Endothelial cell of umbilical vein (primary cell): ENCODE results near the gene SNORC. TPM values are rescaled to one million over a fixed set of nuclear protein-coding genes. Genes with fewer than 3 reads are reported as not detected.

Experiments used
- BruUV-seq: library from RNA; stranded (reverse); fragments of 400-500 nt; replicated peaks from 2 replicates; lab custom pipeline; 2021; lab: Mats Ljungman, UMichigan
- CTCF ChIA-PET: fragments of 300-600, 350-600 bp; sonication (Branson Sonifier 250); formaldehyde crosslinking; loops from one replicate; lab custom pipeline; 2021; ENCODE audit warnings: antibody characterized with exemption, inconsistent platforms; lab: Charles Lee
- POLR2A ChIA-PET: fragments of 300-600, 350-600 bp; sonication (Branson Sonifier 250); formaldehyde crosslinking; loops from one replicate; lab custom pipeline; 2021; ENCODE audit warnings: antibody characterized with exemption, inconsistent platforms; lab: Charles Lee
- DNase-seq: peaks from one replicate; pipeline ENCODE4 v3.0.0-alpha.2; 2011; ENCODE audit warnings: low read depth, low spot score
- FAIRE-seq: peaks from 2 replicates; lab custom pipeline; 2011; peaks lifted over from hg19 to GRCh38; lab: Jason Lieb, UNC
- H2AFZ ChIP-seq: 2 replicates; pipeline ENCODE4 v1.6.0; 2012; ENCODE audit warnings: low read depth, low read length, control low read depth, inconsistent platforms
- H3K27ac ChIP-seq: 2 replicates; pipeline ENCODE4 v1.5.1; 2011; ENCODE audit warnings: low read depth, mild to moderate bottlenecking, control low read depth, low read length, moderate library complexity; ENCODE audit not compliant: insufficient read depth
- H3K27me3 ChIP-seq, 2 experiments: 2 replicates each; pipeline versions ENCODE4 v1.6.0 to v1.6.1; 2011; ENCODE audit warnings: low read length in 2 of 2, mixed read lengths in 1 of 2; ENCODE audit not compliant: control insufficient read depth in 2 of 2, insufficient read depth in 2 of 2
- H3K36me3 ChIP-seq, 2 experiments: 2 replicates in 1 of 2; 3 replicates in 1 of 2; pipeline ENCODE4 v1.5.1; 2011; ENCODE audit warnings: low read length in 2 of 2, mild to moderate bottlenecking in 1 of 2, moderate library complexity in 1 of 2; ENCODE audit not compliant: control insufficient read depth in 2 of 2, insufficient read depth in 2 of 2; ENCODE audit errors: extremely low read depth in 1 of 2
- H3K4me1 ChIP-seq: 3 replicates; pipeline ENCODE4 v1.5.1; 2011; ENCODE audit warnings: mild to moderate bottlenecking, low read length; ENCODE audit not compliant: control insufficient read depth, insufficient read depth; ENCODE audit errors: extremely low read depth
- H3K4me2 ChIP-seq: 2 replicates; pipeline ENCODE4 v1.6.1; 2011; ENCODE audit warnings: low read length, control low read depth, mixed read lengths; ENCODE audit not compliant: insufficient read depth
- H3K4me3 ChIP-seq, 3 experiments: fragments of 200-600 bp in 1 of 3; sonication (generic), shearing (Covaris generic) in 1 of 3; replicated peaks in 1 of 3; 2 replicates each; pipeline ENCODE4 v1.5.1; 2011 to 2016; ENCODE audit warnings: control low read depth in 3 of 3, low read length in 3 of 3, mild to moderate bottlenecking in 2 of 3, inconsistent platforms in 1 of 3, low read depth in 1 of 3, moderate library complexity in 1 of 3; ENCODE audit not compliant: insufficient read depth in 1 of 3
- H3K79me2 ChIP-seq: 2 replicates; pipeline ENCODE4 v1.6.0; 2012; ENCODE audit warnings: low read length, inconsistent platforms; ENCODE audit not compliant: control insufficient read depth, insufficient read depth
- H3K9ac ChIP-seq: replicated peaks from 2 replicates; pipeline ENCODE3; 2011; ENCODE audit warnings: low read length, control low read depth; ENCODE audit not compliant: insufficient read depth; ENCODE audit errors: extremely low read depth
- H3K9me1 ChIP-seq: replicated peaks from 3 replicates; pipeline ENCODE4 v1.6.0; 2011; ENCODE audit warnings: mild to moderate bottlenecking, low read length; ENCODE audit not compliant: control insufficient read depth, insufficient read depth; ENCODE audit errors: extremely low read depth
- H3K9me3 ChIP-seq: replicated peaks from 2 replicates; pipeline ENCODE4 v1.5.1; 2012; ENCODE audit warnings: low read length, inconsistent platforms; ENCODE audit not compliant: control insufficient read depth, insufficient read depth
- H4K20me1 ChIP-seq: replicated peaks from 2 replicates; pipeline ENCODE3; 2011; ENCODE audit warnings: mild to moderate bottlenecking, low read length; ENCODE audit not compliant: control insufficient read depth, insufficient read depth; ENCODE audit errors: extremely low read depth
- CTCF ChIP-seq, 2 donors: IDR thresholded peaks; 1 replicate in 1 of 2; 2 replicates in 1 of 2; pipeline ENCODE4 v1.5.1; 2011; ENCODE audit warnings: low read length in 2 of 2, mild to moderate bottlenecking in 2 of 2, moderate library complexity in 2 of 2, control low read depth in 1 of 2, inconsistent platforms in 1 of 2, low read depth in 1 of 2; ENCODE audit not compliant: insufficient read depth in 1 of 2; ENCODE audit errors: extremely low read depth in 1 of 2
- EZH2 ChIP-seq: IDR thresholded peaks from 2 replicates; pipeline ENCODE4 v1.6.1; 2012; ENCODE audit warnings: borderline replicate concordance, low read depth, mild to moderate bottlenecking, moderate library complexity, low read length, inconsistent platforms; ENCODE audit not compliant: severe bottlenecking
- FOS ChIP-seq: IDR thresholded peaks from 2 replicates; pipeline ENCODE4 v1.6.1; 2011; ENCODE audit warnings: mild to moderate bottlenecking, low read length, moderate library complexity, borderline replicate concordance; ENCODE audit not compliant: insufficient read depth
- GATA2 ChIP-seq: IDR thresholded peaks from 2 replicates; pipeline ENCODE4 v1.7.0; 2011; ENCODE audit warnings: low read depth, mild to moderate bottlenecking, moderate library complexity, mixed read lengths, low read length; ENCODE audit not compliant: insufficient read length, insufficient read depth
- JUN ChIP-seq: IDR thresholded peaks from 2 replicates; pipeline ENCODE4 v1.6.1; 2011; ENCODE audit warnings: borderline replicate concordance, low read depth; ENCODE audit not compliant: insufficient read length, insufficient read depth
- MAX ChIP-seq: IDR thresholded peaks from 2 replicates; pipeline ENCODE4 v1.6.1; 2011; ENCODE audit not compliant: insufficient read depth, insufficient read length
- MYC ChIP-seq: IDR thresholded peaks from one replicate; pipeline ENCODE4 v1.6.1; 2011; ENCODE audit warnings: mild to moderate bottlenecking, low read depth, low read length
- POLR2A ChIP-seq: IDR thresholded peaks from 2 replicates; pipeline ENCODE4 v1.6.1; 2012; ENCODE audit warnings: low read depth, mild to moderate bottlenecking, control low read depth, low read length
- POLR2AphosphoS5 ChIP-seq: IDR thresholded peaks from 2 replicates; pipeline ENCODE4 v1.6.1; 2012; ENCODE audit warnings: low read depth, mild to moderate bottlenecking, control low read depth, low read length, moderate library complexity; ENCODE audit not compliant: insufficient read depth
- dilution Hi-C: fragments of 300-500 bp; cut with MboI; formaldehyde crosslinking; loops from one replicate; pipeline ENCODE4 v1.15.0; 2019; ENCODE audit warnings: low sequenced_read_pairs; ENCODE audit not compliant: extremely low pct_ligation_motif_present
- intact Hi-C: fragments of 100-400 bp; cut with micrococcal nuclease; formaldehyde crosslinking; loops from one replicate; pipeline ENCODE4 v1.10.0; 2022
- polyA plus RNA-seq, 4 experiments: library from polyadenylated mRNA; depleted of rRNA in 3 of 4; stranded (reverse) in 3 of 4; unstranded in 1 of 4; fragments of >200 nt; gene quantifications; 2 replicates each; pipeline versions ENCODE4 v1.2.1 to v1.2.3, GENCODE V29; 2011 to 2012; ENCODE audit warnings: missing spikeins in 1 of 4
- total RNA-seq: library from RNA; stranded (reverse); gene quantifications from 2 replicates; pipeline ENCODE4 v1.2.3, GENCODE V29; 2021

The SNORC gene
- total and polyA plus RNA-seq, 2 donors (not counting 3 experiments of a cell fraction or from before 2014, with no cell fraction given): 1.4 to 4.0 TPM

GRCh38 chr2:232892221-232892620 is 22.2 kb downstream of the SNORC start:
- CTCF ChIA-PET: no interaction called here
- TF ChIP-seq GATA2 (no peak), POLR2AphosphoS5 (no peak), POLR2A (no peak), JUN (no peak), EZH2 (no peak), MAX (no peak), FOS (no peak), MYC (no peak), CTCF (IDR thresholded peaks at IDR 0.05; ENCODE audit: extremely low read depth in 1 of 2, insufficient read depth in 1 of 2, low read depth in 1 of 2, low read length in 2 of 2) (no peak)

More at GRCh38 chr2:232892221-232892620, 22.2 kb downstream of the SNORC start:
- Histone ChIP-seq H3K9me3 (no peaks in the 10 kb centered on the region), H3K4me1 (no peaks in the 10 kb centered on the region), H3K27ac (no peak overlapping the region), H3K4me3 (no peak overlapping the region), H3K9me1 (no peaks in the 10 kb centered on the region), H2AFZ (no peak overlapping the region), H3K27me3 (no peaks in the 10 kb centered on the region), H4K20me1 (no peaks in the 10 kb centered on the region), H3K36me3 (no peaks in the 10 kb centered on the region), H3K4me2 (no peak overlapping the region), H3K79me2 (no peaks in the 10 kb centered on the region), H3K9ac (no peak overlapping the region)
- DNase-seq (no peak), FAIRE-seq (no peak)
- dilution Hi-C loops: no loop called here
- POLR2A ChIA-PET: no interaction called here
- intact Hi-C loops: no loop called here
- BruUV-seq: no TSS peak
